HL-60 (cell line): Measurements from ENCODE around the gene TCFL5.

Source experiments
- CTCF ChIP-seq: IDR thresholded peaks from one replicate; pipeline ENCODE4 v1.5.1; 2011; ENCODE audit warnings: low read length, control low read depth, inconsistent platforms; ENCODE audit not compliant: insufficient read depth
- GABPA ChIP-seq: IDR thresholded peaks from 2 replicates; pipeline ENCODE4 v1.6.1; 2012; ENCODE audit warnings: low read depth
- POLR2AphosphoS5 ChIP-seq: IDR thresholded peaks from 2 replicates; pipeline ENCODE4 v1.6.1; 2012; ENCODE audit warnings: low read depth

- no peak for TF ChIP-seq CTCF
- no peak for TF ChIP-seq POLR2AphosphoS5
- no peak for TF ChIP-seq GABPA
These were observed 49.3 kb upstream of the TCFL5 start for GRCh38 chr20:62910777-62911497.
